SK-N-SH (cell line): Measurements from ENCODE around the gene ME3. TPM values are rescaled to one million over a fixed set of nuclear protein-coding genes. Genes with fewer than 3 reads are reported as not detected.

Experiments used
- CTCF ChIA-PET: fragments of 300-600, 350-600 bp; formaldehyde crosslinking; extraction: SDS; loops from one replicate; lab custom pipeline; 2021; lab: Yijun Ruan, JAX
- POLR2A ChIA-PET: fragments of 350-600 bp; sonication (Branson Sonifier 250); formaldehyde crosslinking; extraction: SDS; loops from one replicate; lab custom pipeline; 2020; ENCODE audit warnings: antibody characterized with exemption, inconsistent platforms; lab: Yijun Ruan, JAX
- DNase-seq: peaks from one replicate; pipeline ENCODE4 v3.0.0; 2012
- H2AFZ ChIP-seq: fragments of 200-600 bp; sonication (generic); 2 replicates; pipeline ENCODE4 v1.8.1; 2016; ENCODE audit warnings: antibody characterized with exemption, mild to moderate bottlenecking, low read depth
- H3F3A ChIP-seq: fragments of 200-600 bp; sonication (generic); replicated peaks from 2 replicates; pipeline ENCODE3; 2016; ENCODE audit warnings: antibody characterized with exemption, mild to moderate bottlenecking; ENCODE audit not compliant: insufficient read depth
- H3K27ac ChIP-seq, 2 experiments: fragments of 200-500 bp in 1 of 2; fragments of 200-600 bp in 1 of 2; sonication (Bioruptor generic) in 1 of 2; sonication (generic), shearing (Covaris generic) in 1 of 2; 2 replicates each; pipeline versions ENCODE4 v1.5.1 to v1.6.1; 2014 to 2016; ENCODE audit warnings: low read depth in 2 of 2, inconsistent platforms in 1 of 2, low read length in 1 of 2, mild to moderate bottlenecking in 1 of 2, mixed read lengths in 1 of 2
- H3K27me3 ChIP-seq: fragments of 200-600 bp; sonication (generic), shearing (Covaris generic); 2 replicates; pipeline ENCODE4 v1.6.1; 2016; ENCODE audit warnings: mixed run types; ENCODE audit not compliant: insufficient read depth
- H3K36me3 ChIP-seq, 2 experiments: fragments of 200-500 bp in 1 of 2; fragments of 200-600 bp in 1 of 2; sonication (Bioruptor generic) in 1 of 2; sonication (generic) in 1 of 2; replicated peaks in 1 of 2; 2 replicates each; pipeline versions ENCODE3 to v1.5.1; 2014 to 2016; ENCODE audit warnings: low read length in 1 of 2, mild to moderate bottlenecking in 1 of 2; ENCODE audit not compliant: insufficient read depth in 2 of 2, control insufficient read depth in 1 of 2
- H3K4me1 ChIP-seq, 2 experiments: fragments of 200-500 bp in 1 of 2; fragments of 200-600 bp in 1 of 2; sonication (Bioruptor generic) in 1 of 2; sonication (generic), shearing (Covaris generic) in 1 of 2; 2 replicates each; pipeline versions ENCODE4 v1.5.1 to v1.6.1; 2014 to 2016; ENCODE audit warnings: low read depth in 1 of 2, low read length in 1 of 2, mixed run types in 1 of 2; ENCODE audit not compliant: insufficient read depth in 2 of 2, control insufficient read depth in 1 of 2
- H3K4me2 ChIP-seq: fragments of 200-600 bp; sonication (generic), shearing (Covaris generic); 2 replicates; pipeline ENCODE4 v1.6.1; 2017; ENCODE audit warnings: mixed run types
- H3K4me3 ChIP-seq, 2 experiments: fragments of 200-500 bp in 1 of 2; fragments of 200-600 bp in 1 of 2; sonication (Bioruptor generic) in 1 of 2; sonication (generic), shearing (Covaris generic) in 1 of 2; 2 replicates each; pipeline versions ENCODE4 v1.5.1 to v1.8.1; 2014 to 2016; ENCODE audit warnings: low read depth in 2 of 2, inconsistent platforms in 1 of 2, low read length in 1 of 2, mild to moderate bottlenecking in 1 of 2, mixed read lengths in 1 of 2, moderate library complexity in 1 of 2
- H3K79me2 ChIP-seq: fragments of 200-600 bp; sonication (generic); 2 replicates; pipeline ENCODE4 v1.8.1; 2017; ENCODE audit warnings: mild to moderate bottlenecking; ENCODE audit not compliant: insufficient read depth
- H3K9ac ChIP-seq: fragments of 200-600 bp; sonication (generic); 2 replicates; pipeline ENCODE4 v1.6.1; 2017; ENCODE audit warnings: mixed run types
- H3K9me2 ChIP-seq: fragments of 200-600 bp; sonication (generic); 2 replicates; pipeline ENCODE4 v1.6.1; 2017; ENCODE audit warnings: mixed run types
- H3K9me3 ChIP-seq: fragments of 200-600 bp; sonication (generic); 2 replicates; pipeline ENCODE4 v1.6.1; 2017; ENCODE audit warnings: mixed run types, mild to moderate bottlenecking, moderate library complexity
- H4K20me1 ChIP-seq: fragments of 200-600 bp; sonication (generic); 2 replicates; pipeline ENCODE4 v1.6.1; 2017; ENCODE audit warnings: mild to moderate bottlenecking, mixed run types; ENCODE audit not compliant: insufficient read depth
- CHD2 ChIP-seq: fragments of 150-350 bp; IDR thresholded peaks from 2 replicates; pipeline ENCODE4 v1.6.1; 2018; ENCODE audit warnings: low read length; ENCODE audit not compliant: partially characterized antibody
- FOSL2 ChIP-seq: IDR thresholded peaks from 2 replicates; pipeline ENCODE4 v1.4.0; 2012; ENCODE audit warnings: low read depth, mild to moderate bottlenecking, moderate library complexity, borderline replicate concordance
- FOXJ3 ChIP-seq: sonication (generic); formaldehyde crosslinking; IDR thresholded peaks from 2 replicates; pipeline ENCODE4 v1.5.1; 2020; ENCODE audit warnings: mild to moderate bottlenecking, missing genetic modification reagents
- GATA2 ChIP-seq: sonication (generic); formaldehyde crosslinking; IDR thresholded peaks from 2 replicates; pipeline ENCODE4 v1.5.0; 2020; ENCODE audit warnings: mild to moderate bottlenecking, missing genetic modification reagents
- NFIC ChIP-seq: IDR thresholded peaks from 2 replicates; pipeline ENCODE4 v1.4.0; 2012; ENCODE audit warnings: borderline replicate concordance
- NRF1 ChIP-seq: IDR thresholded peaks from 2 replicates; pipeline ENCODE4 v1.6.1; 2012; ENCODE audit warnings: low read depth, mild to moderate bottlenecking, low read length
- RXRA ChIP-seq: IDR thresholded peaks from 2 replicates; pipeline ENCODE4 v1.4.0; 2012; ENCODE audit warnings: low read depth, mild to moderate bottlenecking, borderline replicate concordance
- SMC3 ChIP-seq: IDR thresholded peaks from 2 replicates; pipeline ENCODE4 v1.6.1; 2012; ENCODE audit warnings: low read depth, low read length, improper control_type of control experiment
- TEAD4 ChIP-seq: IDR thresholded peaks from 2 replicates; pipeline ENCODE4 v1.4.0; 2012; ENCODE audit warnings: mild to moderate bottlenecking, borderline replicate concordance; ENCODE audit not compliant: insufficient read depth
- USF1 ChIP-seq: IDR thresholded peaks from 2 replicates; pipeline ENCODE4 v1.4.0; 2012; ENCODE audit warnings: low read depth, borderline replicate concordance
- USF2 ChIP-seq: fragments of 150-350 bp; IDR thresholded peaks from 2 replicates; pipeline ENCODE4 v1.6.1; 2017; ENCODE audit warnings: antibody characterized with exemption, low read length, low read depth, borderline replicate concordance
- WGBS: methylation state at CpG from one replicate; pipeline ENCODE4 v1.1.6; 2017; ENCODE audit warnings: low lambda C conversion rate; 5-methylcytosine and 5-hydroxymethylcytosine counted together
- polyA plus RNA-seq, 3 experiments: library from polyadenylated mRNA; depleted of rRNA; stranded (reverse); fragments of >200 nt; gene quantifications; 2 replicates each; pipeline ENCODE4 v1.2.3, GENCODE V29; 2012

Gene ME3
- polyA plus RNA-seq, 1 of the 3 experiments (the other 2 are of a cell fraction), result 22.0 TPM

DNA sequence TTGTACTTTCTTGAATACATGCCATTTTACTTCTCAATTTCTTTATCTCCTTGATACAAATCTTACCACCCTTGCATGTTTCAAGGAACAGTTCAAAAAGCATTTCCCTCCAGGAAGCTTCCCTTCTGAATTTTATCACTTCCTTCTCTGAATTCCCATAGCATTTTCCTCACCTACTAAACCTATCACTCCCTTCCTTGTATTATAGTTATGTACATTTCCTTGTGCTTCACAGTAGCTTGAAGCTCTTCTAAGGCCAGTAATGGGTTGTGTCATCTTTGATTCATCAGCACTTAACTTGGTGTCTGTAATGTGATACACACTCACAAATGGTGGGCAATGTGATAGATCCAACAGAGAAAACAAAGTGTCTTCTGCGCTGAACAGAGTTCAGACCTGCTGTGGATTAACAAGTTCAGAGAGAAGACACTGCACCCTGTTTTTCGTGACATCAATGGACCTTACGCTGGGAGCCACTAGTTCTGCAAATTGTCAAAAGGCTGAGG lies 170.2 kb downstream of the ME3 start:
- no peaks in the 10 kb centered on the region for H3F3A ChIP-seq
- H3K9ac ChIP-seq, result no peak overlapping the region
- H3K27me3 ChIP-seq, result no peaks in the 10 kb centered on the region
- no peaks in the 10 kb centered on the region for H3K79me2 ChIP-seq
- no peak overlapping the region for H3K4me3 ChIP-seq
- H3K9me3 ChIP-seq, result no peaks in the 10 kb centered on the region
- POLR2A ChIA-PET, result no interaction called here
- no peak for DNase-seq
- TF ChIP-seq FOSL2 (no peak), NRF1 (no peak), CHD2 (no peak), TEAD4 (no peak), USF1 (no peak)
- TF ChIP-seq, all 33 proteins: peak for 0
- peaks cover 0 to 6% of the 10 kb centered on the region in 2 experiments; a peak in 1 of 4 replicates for H3K4me1 ChIP-seq
- CTCF ChIA-PET, result interaction anchor here (1.5 kb wide), 1 partner anchor 62 kb away, joined by 3 read pairs; no protein-coding TSS in a partner anchor
- WGBS, result 93% methylated on average over 3 of the region's 3 CpGs
- no peaks in the 10 kb centered on the region for H3K9me2 ChIP-seq
- H3K36me3 ChIP-seq, result no peaks in the 10 kb centered on the region
- H2AFZ ChIP-seq, result no peak overlapping the region
- no peak overlapping the region for H3K27ac ChIP-seq
- no peaks in the 10 kb centered on the region for H4K20me1 ChIP-seq
- H3K4me2 ChIP-seq, result no peak overlapping the region

- Histone ChIP-seq H3K36me3 (no peaks in the 10 kb centered on the region), H3F3A (no peaks in the 10 kb centered on the region), H3K4me1 (peaks cover 0 to 6% of the 10 kb centered on the region in 2 experiments; a peak in 1 of 4 replicates), H3K27ac (no peak overlapping the region), H3K9me2 (no peaks in the 10 kb centered on the region), H4K20me1 (no peaks in the 10 kb centered on the region), H3K4me3 (no peak overlapping the region), H2AFZ (no peak overlapping the region), H3K27me3 (no peaks in the 10 kb centered on the region), H3K9me3 (no peaks in the 10 kb centered on the region), H3K9ac (no peak overlapping the region), H3K79me2 (no peaks in the 10 kb centered on the region), H3K4me2 (no peak overlapping the region)
- ChIA-PET POLR2A (no interaction called here), CTCF (no interaction called here)
- WGBS, result 95% methylated on average over 3 of the region's 3 CpGs
- DNase-seq, result no peak
- TF ChIP-seq SMC3 (no peak), FOXJ3 (CRISPR knock-in tag) (no peak), RXRA (no peak), TEAD4 (no peak), NFIC (no peak), USF2 (no peak), GATA2 (CRISPR knock-in tag) (no peak)
These were observed 171.8 kb downstream of the ME3 start for GRCh38 chr11:86500500-86501140.
